Kidney epithelial cell (primary cell): Measurements from ENCODE around the gene CFAP46. TPM values are rescaled to one million over a fixed set of nuclear protein-coding genes. Genes with fewer than 3 reads are reported as not detected.

Experiments used
- DNase-seq: peaks from one replicate; pipeline ENCODE4 v3.0.0-alpha.2; 2010; ENCODE audit warnings: low read depth
- H3K27me3 ChIP-seq: 2 replicates; pipeline ENCODE4 v1.6.0; 2011; ENCODE audit warnings: low read length; ENCODE audit not compliant: control insufficient read depth, insufficient read depth
- H3K36me3 ChIP-seq: 2 replicates; pipeline ENCODE4 v1.5.1; 2011; ENCODE audit warnings: low read length; ENCODE audit not compliant: control insufficient read depth, insufficient read depth
- H3K4me3 ChIP-seq: 2 replicates; pipeline ENCODE4 v1.5.1; 2011; ENCODE audit warnings: low read depth, mild to moderate bottlenecking, control low read depth, low read length
- CTCF ChIP-seq: IDR thresholded peaks from 2 replicates; pipeline ENCODE4 v1.5.1; 2011; ENCODE audit warnings: mild to moderate bottlenecking, moderate library complexity, low read length, control low read depth, inconsistent platforms; ENCODE audit not compliant: insufficient read depth, poor library complexity, severe bottlenecking
- total RNA-seq: library from RNA; depleted of rRNA; stranded (reverse); fragments of >200 nt; gene quantifications from 2 replicates; pipeline ENCODE4 v1.2.3, GENCODE V29; 2015

Gene CFAP46
- total RNA-seq, 1 donor from 2014 or later, result 5.1 TPM

GRCh38 chr10:132947843-132948242 lies 5.5 kb upstream of the CFAP46 start:
- no peak overlapping the region for H3K4me3 ChIP-seq
- TF ChIP-seq CTCF, result no peak
- DNase-seq, result no peak

GRCh38 chr10:132946806-132947546 lies 4.6 kb upstream of the CFAP46 start:
- Histone ChIP-seq H3K4me3 (no peak overlapping the region), H3K36me3 (no peaks in the 10 kb centered on the region), H3K27me3 (peaks cover 16% of the 10 kb centered on the region)
- no peak for TF ChIP-seq CTCF
- DNase-seq, result no peak

More at GRCh38 chr10:132947843-132948242, 5.5 kb upstream of the CFAP46 start:
- Histone ChIP-seq H3K27me3 (peaks cover 23% of the 10 kb centered on the region), H3K36me3 (no peaks in the 10 kb centered on the region)

GRCh38 chr10:132946311-132946710 lies 3.9 kb upstream of the CFAP46 start:
- no peak for TF ChIP-seq CTCF
- Histone ChIP-seq H3K36me3 (no peaks in the 10 kb centered on the region), H3K27me3 (peaks cover 10% of the 10 kb centered on the region), H3K4me3 (no peak overlapping the region)
- DNase-seq, result no peak

GRCh38 chr10:132945894-132946255 lies 3.5 kb upstream of the CFAP46 start:
- TF ChIP-seq CTCF, result no peak
- peaks cover 10% of the 10 kb centered on the region for H3K27me3 ChIP-seq

GRCh38 chr10:132945125-132945893 lies 2.9 kb upstream of the CFAP46 start:
- no peaks in the 10 kb centered on the region for H3K36me3 ChIP-seq
- no peak overlapping the region for H3K4me3 ChIP-seq
- H3K27me3 ChIP-seq, result peaks cover 10% of the 10 kb centered on the region
- no peak for DNase-seq
- TF ChIP-seq CTCF, result no peak

More at GRCh38 chr10:132945894-132946255, 3.5 kb upstream of the CFAP46 start:
- no peak for DNase-seq
- Histone ChIP-seq H3K36me3 (no peaks in the 10 kb centered on the region), H3K4me3 (no peak overlapping the region)
